Esophagus muscularis mucosa (tissue), 3 donors: ENCODE data around the gene BBC3.

Experiments
- CTCF ChIP-seq, 3 experiments: fragments of 200-600 bp in 2 of 3; fragments of 450-650 bp in 1 of 3; sonication (generic) in 2 of 3; IDR thresholded peaks; one replicate each; pipeline ENCODE4 v1.5.1; 2017 to 2019; ENCODE audit warnings: antibody characterized with exemption in 3 of 3, mild to moderate bottlenecking in 2 of 3, moderate library complexity in 1 of 3
- POLR2A ChIP-seq: fragments of 450-650 bp; IDR thresholded peaks from one replicate; pipeline ENCODE4 v1.6.1; 2017; ENCODE audit warnings: antibody characterized with exemption, moderate library complexity, mild to moderate bottlenecking, low read depth
- POLR2AphosphoS5 ChIP-seq, 2 donors: sonication (generic); formaldehyde crosslinking; IDR thresholded peaks; one replicate each; pipeline ENCODE4 v1.6.1; 2017; ENCODE audit warnings: antibody characterized with exemption in 2 of 2

- TF ChIP-seq POLR2A, result no peak
- no peak for TF ChIP-seq CTCF (IDR thresholded peaks at IDR 0.05)
- TF ChIP-seq POLR2AphosphoS5 (IDR thresholded peaks at IDR 0.05), result peak; percentile 56 to 72
Observed at GRCh38 chr19:47231215-47232054, 436 bp upstream of the BBC3 start.
